Activated T-cell treated with anti-CD3 and anti-CD28 coated beads, Interleukin-2, amount 50 U/mL, for 24 hours (primary cell): ENCODE results near the gene TOP3B.
A peak's percentile ranks its signal among the peaks of the same experiment; 100 is the strongest.

ENCODE experiments used
- DNase-seq: peaks from one replicate; pipeline ENCODE4 v3.0.0-alpha.2; 2020
- H3K27ac Mint-ChIP-seq: 2 replicates; pipeline ENCODE4 v1.8.0; 2020; ENCODE audit warnings: mild to moderate bottlenecking, mixed read lengths
- H3K27me3 Mint-ChIP-seq: 2 replicates; pipeline ENCODE4 v1.8.0; 2020; ENCODE audit warnings: mixed read lengths
- H3K36me3 Mint-ChIP-seq: 2 replicates; pipeline ENCODE4 v1.8.0; 2020; ENCODE audit warnings: low read depth, mixed read lengths
- H3K4me1 Mint-ChIP-seq: 2 replicates; pipeline ENCODE4 v1.8.0; 2020; ENCODE audit warnings: low read depth, mixed read lengths
- H3K4me3 Mint-ChIP-seq: 2 replicates; pipeline ENCODE4 v1.8.0; 2020; ENCODE audit warnings: mild to moderate bottlenecking, moderate library complexity, mixed read lengths
- H3K9me3 Mint-ChIP-seq: 2 replicates; pipeline ENCODE4 v1.8.0; 2020; ENCODE audit warnings: mixed read lengths

Gene TOP3B

DNA sequence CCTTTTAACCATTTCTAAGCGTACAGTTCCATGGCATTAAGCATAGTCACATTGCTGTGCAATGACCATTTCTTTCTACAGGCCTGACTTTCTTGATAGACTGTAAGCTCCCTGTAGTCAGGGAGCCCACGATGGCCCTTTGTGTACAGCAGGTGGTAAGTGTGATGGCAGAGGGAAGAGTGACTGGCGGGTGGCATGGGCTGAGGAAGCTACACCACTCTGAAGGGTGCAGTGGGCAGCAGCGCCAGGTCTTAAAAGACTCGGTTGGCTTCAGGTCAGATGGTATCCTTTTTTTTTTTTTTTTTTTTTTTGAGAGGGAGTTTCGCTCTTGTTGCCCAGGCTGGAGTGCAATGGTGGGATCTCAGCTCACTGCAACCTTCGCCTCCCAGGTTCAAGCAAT, 31.5 kb downstream of the TOP3B start:
- H3K27ac Mint-ChIP-seq, result peak overlapping the region; percentile 23

DNA sequence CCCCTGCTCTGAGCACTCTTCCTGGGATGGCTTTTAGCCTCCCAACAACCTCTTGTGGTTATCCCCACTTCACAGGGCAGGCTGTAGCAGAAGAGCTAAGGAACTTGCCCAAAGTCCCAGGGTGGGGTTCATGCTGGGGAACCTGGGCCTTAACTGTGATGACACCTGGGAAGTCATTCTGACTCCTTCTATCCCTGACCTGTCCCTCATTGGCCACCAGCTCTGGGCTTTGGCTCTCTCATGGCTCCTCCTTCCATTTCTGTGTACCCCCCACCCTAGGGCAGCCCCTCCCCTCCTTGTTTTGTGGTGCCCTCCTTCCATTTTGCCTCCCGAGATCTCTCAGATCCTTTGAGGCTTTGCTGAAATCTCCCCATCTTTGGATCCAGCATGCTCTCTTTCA, 32.6 kb downstream of the TOP3B start:
- Mint-ChIP-seq H3K4me1 (peaks cover 22% of the 10 kb centered on the region), H3K27ac (no peak overlapping the region), H3K27me3 (no peaks in the 10 kb centered on the region), H3K9me3 (no peaks in the 10 kb centered on the region), H3K36me3 (peaks cover 16% of the 10 kb centered on the region), H3K4me3 (no peak overlapping the region)
- no peak for DNase-seq

More for the DNA sequence above, 31.5 kb downstream of the TOP3B start:
- no peaks in the 10 kb centered on the region for H3K27me3 Mint-ChIP-seq
- H3K4me3 Mint-ChIP-seq, result peak overlapping the region; percentile 86
- no peak for DNase-seq
- peaks cover 6% of the 10 kb centered on the region for H3K36me3 Mint-ChIP-seq
- peaks cover 22% of the 10 kb centered on the region for H3K4me1 Mint-ChIP-seq
- no peaks in the 10 kb centered on the region for H3K9me3 Mint-ChIP-seq

DNA sequence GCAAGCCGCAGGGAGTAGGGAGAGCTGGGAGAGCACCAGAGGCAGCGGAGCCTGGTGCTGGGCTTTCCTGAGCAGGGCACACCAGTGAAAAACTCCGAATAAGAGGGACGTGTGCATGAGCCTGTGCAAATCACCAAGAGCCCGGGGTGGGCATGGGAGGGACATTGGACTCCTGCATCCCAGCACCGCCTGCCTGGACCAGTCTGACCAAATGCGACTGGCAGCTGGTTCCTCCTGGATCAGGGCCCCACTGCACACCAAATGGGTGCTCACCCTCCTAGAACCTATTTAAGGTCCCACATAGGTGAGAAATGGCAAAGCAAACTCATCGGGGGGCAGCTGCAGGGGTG, 33.0 kb downstream of the TOP3B start:
- Mint-ChIP-seq H3K36me3 (peaks cover 19% of the 10 kb centered on the region), H3K4me3 (no peak overlapping the region), H3K27ac (peak overlapping the region; percentile 57), H3K4me1 (peaks cover 22% of the 10 kb centered on the region), H3K27me3 (no peaks in the 10 kb centered on the region), H3K9me3 (no peaks in the 10 kb centered on the region)
- DNase-seq, result no peak

DNA sequence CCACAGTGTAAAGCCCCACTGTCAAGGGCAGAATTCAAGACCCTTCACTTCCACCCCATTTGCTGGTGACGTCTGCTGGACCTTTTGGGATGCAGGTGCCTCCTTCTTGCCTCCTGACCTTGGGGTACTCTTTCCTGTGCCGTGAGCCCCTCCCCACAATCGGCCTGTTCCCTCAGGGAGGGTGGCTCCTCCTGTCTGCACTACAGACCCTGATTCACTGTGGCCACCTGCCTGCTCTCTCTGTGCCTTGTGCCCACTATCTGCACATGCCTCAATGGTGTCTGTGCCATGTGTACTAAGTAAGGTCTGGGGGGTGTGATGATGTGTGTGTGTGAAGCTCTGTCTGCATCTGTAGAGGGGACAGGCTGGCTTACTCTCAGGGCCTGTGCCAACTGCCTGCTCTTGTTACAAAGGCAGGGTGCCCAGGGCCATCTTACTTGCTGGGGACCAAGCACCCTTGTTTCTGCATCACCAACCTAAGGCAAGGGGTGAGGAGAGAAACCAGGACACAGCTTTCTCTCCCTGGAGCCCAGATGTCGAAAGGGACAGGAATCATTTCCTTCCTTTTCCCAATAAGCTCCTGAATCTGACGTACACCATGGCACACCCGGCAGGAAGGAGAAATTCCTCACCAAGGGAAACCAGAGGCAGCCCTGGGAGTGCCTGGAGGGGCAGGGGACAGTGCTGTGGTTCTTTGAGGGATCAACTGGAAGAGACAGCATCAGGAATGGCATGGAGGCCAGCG, 33.6 kb downstream of the TOP3B start:
- no peaks in the 10 kb centered on the region for H3K9me3 Mint-ChIP-seq
- no peak overlapping the region for H3K4me3 Mint-ChIP-seq
- DNase-seq, result no peak
- peaks cover 22% of the 10 kb centered on the region for H3K4me1 Mint-ChIP-seq
- peaks cover 24% of the 10 kb centered on the region for H3K36me3 Mint-ChIP-seq
- H3K27me3 Mint-ChIP-seq, result no peaks in the 10 kb centered on the region
- H3K27ac Mint-ChIP-seq, result peak overlapping the region; percentile 57

DNA sequence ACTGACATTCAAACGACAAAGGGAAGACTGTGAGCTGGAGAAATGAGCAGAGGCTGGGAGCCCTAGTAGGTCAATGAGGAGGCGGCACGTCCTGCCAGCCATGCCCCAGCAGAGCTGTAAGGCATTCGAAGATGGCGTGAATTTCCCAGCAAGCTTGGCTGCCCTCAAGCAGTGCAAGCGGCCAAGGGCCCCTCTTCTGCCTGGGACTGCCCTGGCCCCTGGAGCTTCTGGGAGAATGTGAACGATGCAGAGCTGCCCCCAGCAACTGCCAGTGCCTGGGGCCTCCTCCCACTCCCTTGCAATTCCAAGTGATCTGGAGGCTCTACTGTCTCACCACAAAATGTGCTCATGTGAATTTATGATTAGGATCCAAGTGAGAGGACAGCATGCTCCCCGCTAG, 34.2 kb downstream of the TOP3B start:
- no peak overlapping the region for H3K27ac Mint-ChIP-seq

DNA sequence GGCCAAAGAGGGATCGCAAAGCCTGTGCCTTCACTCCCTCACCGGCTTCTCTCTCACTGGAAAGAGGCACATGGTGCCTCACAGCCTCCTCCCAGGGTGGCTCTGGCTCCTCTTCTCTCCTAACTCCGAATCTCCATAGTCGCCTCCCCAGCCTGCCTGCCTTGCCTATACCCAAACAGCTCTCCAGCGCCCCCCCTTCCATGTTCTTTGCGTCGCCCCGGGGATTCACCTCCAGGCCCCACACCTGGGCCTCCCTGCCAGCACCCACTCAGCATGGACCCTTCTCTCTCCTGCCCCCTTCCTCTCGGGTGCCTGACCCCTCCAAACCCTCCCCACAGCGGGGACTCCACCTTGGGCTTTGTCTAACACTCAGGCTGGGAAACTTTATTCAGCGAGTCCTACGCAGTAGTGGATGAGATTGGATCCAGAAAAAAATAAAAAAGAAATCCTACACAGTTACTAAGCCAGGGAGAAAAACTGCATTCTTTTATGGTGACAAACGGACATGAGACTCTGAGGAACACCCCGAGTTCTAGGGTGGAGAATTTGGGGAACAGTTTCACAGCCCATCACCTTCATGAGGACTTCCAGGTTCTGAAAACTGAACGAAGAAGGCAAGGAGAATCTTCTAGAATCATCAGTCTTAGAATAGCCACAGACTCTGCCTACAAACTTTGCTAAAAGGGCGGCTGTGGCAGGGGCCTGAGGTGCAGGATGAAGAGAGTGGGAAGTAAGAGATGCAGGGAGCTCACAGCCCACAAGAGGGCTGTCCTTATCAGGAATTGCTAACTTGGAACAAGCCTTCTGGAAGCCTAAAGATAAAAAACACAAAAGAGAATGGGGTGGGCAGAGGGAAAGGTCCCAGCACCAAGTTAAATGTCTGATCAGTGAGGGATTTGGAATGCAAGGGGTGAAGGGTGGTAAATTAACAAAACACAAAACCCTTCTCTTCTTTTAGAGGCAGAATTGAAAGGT, 35.3 kb downstream of the TOP3B start:
- Mint-ChIP-seq H3K4me1 (peaks cover 31% of the 10 kb centered on the region), H3K27ac (peak overlapping the region; percentile 2), H3K4me3 (no peak overlapping the region), H3K9me3 (no peaks in the 10 kb centered on the region), H3K27me3 (no peaks in the 10 kb centered on the region), H3K36me3 (peaks cover 32% of the 10 kb centered on the region)
- no peak for DNase-seq

More for the DNA sequence above, 34.2 kb downstream of the TOP3B start:
- H3K4me3 Mint-ChIP-seq, result no peak overlapping the region
- H3K27me3 Mint-ChIP-seq, result no peaks in the 10 kb centered on the region
- H3K36me3 Mint-ChIP-seq, result peaks cover 29% of the 10 kb centered on the region
- H3K4me1 Mint-ChIP-seq, result peaks cover 25% of the 10 kb centered on the region
- no peaks in the 10 kb centered on the region for H3K9me3 Mint-ChIP-seq
- DNase-seq, result no peak

DNA sequence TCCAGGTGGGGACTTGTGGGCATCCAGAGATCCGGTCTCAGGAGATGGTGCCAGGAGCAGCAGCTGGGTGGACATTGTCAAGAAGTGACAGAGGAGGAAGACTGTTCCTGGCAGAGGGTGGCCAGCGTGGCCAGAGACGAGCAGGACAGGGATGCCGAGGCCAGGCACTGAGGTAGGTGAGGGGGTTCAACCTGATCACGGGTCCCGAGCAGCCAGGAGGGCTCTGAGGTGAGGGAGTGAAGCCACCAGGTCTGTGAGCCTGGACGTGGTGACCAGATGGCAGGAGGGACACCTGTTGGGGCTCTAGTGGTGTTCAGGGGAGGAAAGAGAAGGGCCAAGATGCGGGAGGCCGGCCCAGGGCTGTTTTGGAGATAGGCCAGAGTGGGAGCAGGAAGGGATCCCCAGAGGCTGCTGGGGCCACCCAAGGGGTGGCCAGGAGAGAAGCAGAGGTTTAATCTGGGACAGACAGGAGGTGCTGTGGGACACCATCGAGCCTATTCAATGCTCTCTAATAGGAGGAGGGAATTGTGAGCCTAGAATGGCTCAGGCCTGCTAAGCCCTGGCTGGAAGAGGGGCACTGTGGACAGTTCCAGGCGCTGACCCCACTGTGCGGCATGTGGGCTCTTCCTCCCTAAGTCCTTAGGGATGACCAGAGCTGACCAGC, 36.2 kb downstream of the TOP3B start:
- Mint-ChIP-seq H3K4me3 (no peak overlapping the region), H3K27me3 (no peaks in the 10 kb centered on the region), H3K36me3 (peaks cover 32% of the 10 kb centered on the region), H3K27ac (peak overlapping the region; percentile 18), H3K4me1 (peaks cover 32% of the 10 kb centered on the region), H3K9me3 (no peaks in the 10 kb centered on the region)
- no peak for DNase-seq

DNA sequence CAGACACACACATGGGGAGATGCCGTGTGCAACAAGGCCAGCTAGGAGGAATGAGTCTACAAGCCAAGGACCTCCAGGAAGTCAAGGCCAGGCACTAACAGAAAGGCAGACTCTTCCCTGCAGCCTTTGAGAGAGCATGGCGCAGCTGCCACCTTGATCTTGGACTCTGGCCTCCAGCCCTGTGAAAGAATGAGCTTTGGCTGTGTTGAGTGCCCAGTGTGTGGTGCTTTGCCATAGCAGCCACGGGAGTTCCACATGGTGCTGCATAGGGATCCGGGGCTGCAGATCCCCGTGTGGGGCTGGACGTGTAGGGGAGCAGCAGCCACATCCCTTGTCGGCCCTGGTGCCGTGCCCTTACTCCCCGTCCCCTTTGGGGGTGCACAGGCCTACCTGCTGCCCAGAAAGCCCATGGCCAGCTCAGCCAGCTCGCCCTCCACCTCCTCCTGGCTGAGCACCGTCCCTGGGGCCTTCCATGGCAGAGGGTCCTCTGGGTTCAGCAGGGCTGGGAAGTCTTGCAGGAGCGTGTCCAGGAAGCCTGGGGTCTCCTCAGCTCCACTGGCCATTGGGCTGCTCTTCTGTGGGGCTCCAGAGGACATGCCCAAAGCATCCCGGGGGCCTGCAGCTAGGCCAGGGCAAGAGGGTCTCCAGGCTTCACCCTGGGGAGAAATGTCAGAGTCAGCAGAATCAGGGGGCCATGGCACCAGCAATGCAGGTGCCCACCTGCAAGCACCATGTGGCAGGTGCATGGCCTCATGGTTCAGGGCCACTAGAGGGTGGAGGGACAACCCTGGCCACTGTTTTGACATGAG, 36.9 kb downstream of the TOP3B start:
- Mint-ChIP-seq H3K9me3 (no peaks in the 10 kb centered on the region), H3K4me3 (no peak overlapping the region), H3K36me3 (peaks cover 33% of the 10 kb centered on the region), H3K27me3 (no peaks in the 10 kb centered on the region), H3K4me1 (peaks cover 34% of the 10 kb centered on the region), H3K27ac (peak overlapping the region; percentile 23)
- DNase-seq, result no peak

DNA sequence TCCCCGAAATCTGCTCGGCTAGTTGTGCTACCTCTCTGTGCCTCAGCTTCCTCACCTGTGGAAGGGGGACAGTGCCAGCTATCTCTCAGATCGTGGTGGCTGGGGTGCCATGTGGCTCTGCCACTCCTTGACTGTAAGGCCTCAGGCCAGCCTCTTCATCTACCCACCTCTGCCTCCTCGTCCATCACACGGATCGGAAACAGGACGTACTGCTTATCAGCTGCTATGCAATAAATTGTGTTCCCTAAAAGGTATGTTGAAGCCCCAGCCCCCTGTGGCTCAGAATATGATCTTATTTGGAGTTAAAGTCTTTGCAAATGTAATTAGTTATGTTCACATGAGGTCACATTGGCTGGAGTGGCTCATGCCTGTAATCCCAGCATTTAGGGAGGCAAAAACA, 37.7 kb downstream of the TOP3B start:
- no peaks in the 10 kb centered on the region for H3K27me3 Mint-ChIP-seq
- H3K4me3 Mint-ChIP-seq, result no peak overlapping the region
- H3K27ac Mint-ChIP-seq, result peak overlapping the region; percentile 23
- peaks cover 35% of the 10 kb centered on the region for H3K36me3 Mint-ChIP-seq
- peaks cover 34% of the 10 kb centered on the region for H3K4me1 Mint-ChIP-seq
- H3K9me3 Mint-ChIP-seq, result no peaks in the 10 kb centered on the region
- no peak for DNase-seq

DNA sequence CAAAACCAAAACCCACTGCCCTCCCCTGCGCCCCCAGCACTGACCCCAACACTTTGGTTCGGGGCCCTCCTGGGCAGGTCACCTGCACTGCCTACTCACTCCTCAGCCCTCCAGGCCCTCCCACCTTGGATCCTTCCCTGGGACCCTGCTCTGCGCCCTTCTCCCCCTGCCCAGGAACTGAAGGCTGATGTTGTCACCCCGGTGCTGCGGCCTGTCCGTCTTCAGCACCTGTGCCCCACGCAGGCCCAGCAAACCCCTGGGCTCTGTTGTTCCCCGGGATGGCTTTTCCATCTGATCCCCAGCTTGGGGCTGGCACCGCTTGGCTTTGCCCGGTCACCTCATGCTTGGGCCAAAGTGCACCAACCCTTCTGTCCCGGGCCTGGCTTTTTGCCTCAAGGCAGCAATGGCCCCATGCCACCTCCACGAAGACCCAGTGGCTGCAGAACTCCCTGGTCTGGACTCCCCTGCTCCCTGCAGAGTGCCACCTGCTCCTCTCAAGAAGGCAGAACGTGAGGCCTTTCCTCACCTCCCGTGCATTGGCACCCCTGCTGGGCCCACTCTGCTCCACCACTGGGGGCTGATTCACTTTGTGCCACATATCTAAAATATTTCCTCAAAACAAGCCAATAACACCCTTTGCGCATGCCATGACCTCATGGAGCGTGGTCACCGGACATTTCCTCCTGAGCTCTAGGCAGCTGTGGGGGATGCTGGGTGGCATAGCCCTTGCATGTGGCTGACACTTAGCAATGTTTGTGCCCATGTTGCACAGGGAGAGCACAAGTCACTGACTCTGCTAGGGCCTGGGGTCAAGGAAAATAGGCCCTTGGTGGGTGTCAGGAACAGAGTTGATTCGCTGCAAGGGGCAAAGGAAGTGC, 38.8 kb downstream of the TOP3B start:
- H3K27ac Mint-ChIP-seq, result peak overlapping the region; percentile 88

DNA sequence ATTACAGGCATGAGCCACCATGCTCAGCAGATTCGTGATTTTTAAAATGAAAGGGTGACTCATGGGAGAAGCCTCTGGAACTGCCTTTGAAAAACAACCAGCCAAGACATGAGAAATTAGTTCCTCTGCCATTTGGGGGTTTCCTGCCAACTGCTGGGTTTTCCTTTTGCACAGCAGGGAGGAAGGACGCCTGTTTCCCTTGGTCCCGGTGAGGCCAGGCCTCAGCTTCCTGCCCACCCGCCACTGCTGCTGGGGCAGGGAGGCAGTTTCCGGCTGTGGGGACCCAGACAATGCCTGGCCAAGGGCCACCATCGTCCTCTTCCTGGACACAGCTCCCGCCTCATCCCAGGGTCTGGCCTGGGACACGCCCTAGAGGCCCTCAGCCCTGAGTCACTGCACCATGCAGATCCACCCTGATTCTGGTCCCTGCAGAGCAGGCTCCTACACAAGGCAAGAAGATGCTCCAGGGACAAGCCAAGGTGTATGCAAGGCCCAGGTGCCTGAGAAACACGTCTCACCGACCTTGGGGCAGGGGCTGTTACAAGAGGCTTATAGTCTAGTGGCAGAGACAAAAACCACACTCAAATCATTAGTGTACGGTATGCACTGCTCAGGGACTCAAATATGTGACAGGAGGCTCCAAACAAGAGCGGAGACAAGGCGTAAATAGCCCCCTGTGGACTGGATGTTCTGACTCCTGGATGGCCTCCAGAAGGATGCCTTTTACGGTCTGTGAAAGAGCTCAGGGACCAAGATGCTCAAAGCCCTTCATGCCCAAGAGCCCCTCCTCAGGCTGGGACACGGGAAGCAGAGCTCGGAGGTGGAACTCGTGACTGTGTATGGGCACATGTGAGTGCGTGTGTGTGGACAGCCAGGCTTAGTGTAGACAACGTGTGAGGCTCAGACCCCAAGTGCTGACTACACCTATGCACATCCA, 39.9 kb downstream of the TOP3B start:
- H3K27me3 Mint-ChIP-seq, result no peaks in the 10 kb centered on the region
- peak; percentile 46 for DNase-seq
- no peak overlapping the region for H3K4me3 Mint-ChIP-seq

More for the DNA sequence above, 38.8 kb downstream of the TOP3B start:
- no peak for DNase-seq
- Mint-ChIP-seq H3K4me1 (peaks cover 38% of the 10 kb centered on the region), H3K36me3 (peaks cover 44% of the 10 kb centered on the region), H3K27me3 (no peaks in the 10 kb centered on the region), H3K9me3 (no peaks in the 10 kb centered on the region), H3K4me3 (no peak overlapping the region)

DNA sequence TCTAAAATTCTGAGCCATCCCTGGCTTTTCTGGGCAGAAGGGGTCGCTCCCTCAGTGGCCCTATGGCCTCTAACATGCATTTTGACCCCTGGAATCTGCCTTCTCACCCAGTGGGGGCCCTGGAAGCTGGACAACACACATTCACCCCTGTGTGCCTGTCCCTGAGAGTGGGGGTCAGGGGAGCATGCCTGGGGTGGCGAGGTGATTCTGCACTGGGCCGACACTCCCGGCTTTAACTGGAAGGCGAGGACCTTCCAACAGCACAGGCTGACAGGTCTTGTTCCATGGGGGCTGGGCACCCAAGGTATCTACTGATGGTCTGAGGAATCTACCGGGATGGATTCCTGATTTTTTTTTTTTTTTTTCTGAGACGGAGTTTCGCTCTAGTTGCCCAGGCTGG, 40.7 kb downstream of the TOP3B start:
- DNase-seq, result no peak
- Mint-ChIP-seq H3K36me3 (peaks cover 46% of the 10 kb centered on the region), H3K4me1 (peaks cover 47% of the 10 kb centered on the region), H3K9me3 (no peaks in the 10 kb centered on the region), H3K4me3 (no peak overlapping the region), H3K27me3 (no peaks in the 10 kb centered on the region), H3K27ac (peak overlapping the region; percentile 88)

More for the DNA sequence above, 39.9 kb downstream of the TOP3B start:
- Mint-ChIP-seq H3K4me1 (peaks cover 42% of the 10 kb centered on the region), H3K27ac (peak overlapping the region; percentile 88), H3K9me3 (no peaks in the 10 kb centered on the region), H3K36me3 (peaks cover 46% of the 10 kb centered on the region)
